ENCODE data around the gene AGR2.

The AGR2 gene

DNA sequence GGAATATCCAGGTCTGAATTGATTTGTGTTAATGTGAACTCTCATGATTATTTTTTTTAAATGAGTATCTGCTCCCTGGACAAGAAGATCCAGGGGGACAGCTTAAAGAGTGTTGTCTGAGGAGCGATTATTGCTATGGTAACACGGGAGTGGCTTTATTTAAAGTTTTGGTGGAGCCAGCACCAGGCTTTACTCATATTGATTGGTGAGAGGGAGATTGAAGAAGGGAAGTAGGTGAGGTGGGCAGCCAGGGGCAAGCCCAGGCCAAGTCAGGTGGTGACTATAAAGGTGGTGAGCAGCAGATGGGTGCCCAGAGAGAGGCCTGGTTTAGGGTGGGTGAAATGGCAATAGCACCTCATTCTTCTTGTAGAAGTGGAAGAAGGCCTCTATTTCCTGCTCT, 10.2 kb upstream of the AGR2 start:
- Histone ChIP-seq H3K4me3 (ENCODE audit: low read length in 2 of 2) (no peak overlapping the region), H3K9ac (ENCODE audit: low read depth in 1 of 2, low read length in 2 of 2) (peak overlapping the region in 1 of 2 donors; percentile 17), H3K27me3 (ENCODE audit: control insufficient read depth in 2 of 2, insufficient read depth in 2 of 2, low read length in 2 of 2) (no peaks in the 10 kb centered on the region), H3K36me3 (ENCODE audit: control insufficient read depth in 2 of 2, insufficient read depth in 2 of 2, low read length in 2 of 2) (no peaks in the 10 kb centered on the region), H3K27ac (ENCODE audit: low read depth in 2 of 2, low read length in 2 of 2) (peak overlapping the region; percentile 38 to 69), H3K9me3 (ENCODE audit: control insufficient read depth in 2 of 2, low read length in 2 of 2) (no peaks in the 10 kb centered on the region), H3K4me1 (ENCODE audit: control insufficient read depth in 2 of 2, insufficient read depth in 2 of 2, low read length in 2 of 2) (peaks cover 21 to 46% of the 10 kb centered on the region in 2 donors)

DNA sequence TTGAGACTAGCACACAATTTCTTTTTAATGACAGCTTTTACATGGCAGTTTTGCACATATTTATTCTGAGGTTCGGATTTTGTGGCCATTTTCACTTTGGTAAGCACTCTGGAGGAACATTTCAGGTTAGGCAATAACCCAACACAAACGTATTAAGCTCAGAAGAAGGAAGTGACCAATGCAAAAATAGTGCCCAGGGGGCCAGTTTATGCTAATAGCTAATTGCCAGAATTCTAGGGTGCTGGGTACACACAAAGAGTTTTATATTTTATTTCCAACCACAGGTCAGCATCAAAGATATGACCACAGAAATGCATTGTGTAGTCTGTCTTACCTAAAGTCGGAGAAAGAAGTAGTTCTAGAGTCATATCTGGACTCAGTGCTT, 8.4 kb upstream of the AGR2 start:
- Histone ChIP-seq H3K9me3 (ENCODE audit: control insufficient read depth in 2 of 2, low read length in 2 of 2) (no peaks in the 10 kb centered on the region), H3K9ac (ENCODE audit: low read depth in 1 of 2, low read length in 2 of 2) (peak overlapping the region in 1 of 2 donors; percentile 61), H3K27me3 (ENCODE audit: control insufficient read depth in 2 of 2, insufficient read depth in 2 of 2, low read length in 2 of 2) (no peaks in the 10 kb centered on the region), H3K4me3 (ENCODE audit: low read length in 2 of 2) (no peak overlapping the region), H3K4me1 (ENCODE audit: control insufficient read depth in 2 of 2, insufficient read depth in 2 of 2, low read length in 2 of 2) (peaks cover 21 to 51% of the 10 kb centered on the region in 2 donors), H3K27ac (ENCODE audit: low read depth in 2 of 2, low read length in 2 of 2) (peak overlapping the region; percentile 77 to 92), H3K36me3 (ENCODE audit: control insufficient read depth in 2 of 2, insufficient read depth in 2 of 2, low read length in 2 of 2) (no peaks in the 10 kb centered on the region)

DNA sequence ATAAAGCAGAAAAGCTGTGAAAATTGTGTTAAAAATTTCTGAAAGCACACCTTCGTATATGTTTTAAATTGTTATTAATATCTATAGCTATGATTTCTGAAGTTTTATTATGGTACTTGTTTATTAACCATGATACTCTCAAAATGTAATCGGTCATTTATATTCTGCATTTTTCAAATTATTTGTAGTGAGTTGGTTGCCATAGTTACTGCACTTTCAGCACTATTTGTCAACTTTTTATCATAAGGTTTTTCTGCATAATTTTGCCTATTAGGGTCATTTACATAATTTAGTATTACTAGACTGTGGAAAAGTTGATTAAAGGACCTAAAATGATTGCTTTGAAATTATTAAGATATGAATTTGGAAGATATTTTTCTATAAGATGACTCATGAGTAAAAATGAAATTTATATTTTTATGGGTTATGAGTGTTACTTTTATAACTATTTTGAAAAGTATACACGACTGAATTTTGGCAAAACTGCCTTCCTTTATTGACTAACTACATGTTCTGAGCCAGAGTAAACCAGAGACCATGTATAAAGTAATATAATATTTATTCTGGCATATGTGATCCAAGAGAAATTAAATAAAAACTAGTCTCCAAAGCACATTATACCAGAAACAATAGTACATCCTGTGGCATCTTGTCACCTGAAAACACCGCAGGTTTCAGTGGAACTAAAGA, 7.9 kb upstream of the AGR2 start:
- Histone ChIP-seq H3K27ac (ENCODE audit: low read depth in 2 of 2, low read length in 2 of 2) (peak overlapping the region; percentile 77 to 92), H3K4me3 (ENCODE audit: low read length in 2 of 2) (no peak overlapping the region), H3K4me1 (ENCODE audit: control insufficient read depth in 2 of 2, insufficient read depth in 2 of 2, low read length in 2 of 2) (peaks cover 18 to 46% of the 10 kb centered on the region in 2 donors), H3K9me3 (ENCODE audit: control insufficient read depth in 2 of 2, low read length in 2 of 2) (no peaks in the 10 kb centered on the region), H3K27me3 (ENCODE audit: control insufficient read depth in 2 of 2, insufficient read depth in 2 of 2, low read length in 2 of 2) (no peaks in the 10 kb centered on the region), H3K9ac (ENCODE audit: low read depth in 1 of 2, low read length in 2 of 2) (peak overlapping the region in 1 of 2 donors; percentile 61), H3K36me3 (ENCODE audit: control insufficient read depth in 2 of 2, insufficient read depth in 2 of 2, low read length in 2 of 2) (no peaks in the 10 kb centered on the region)

DNA sequence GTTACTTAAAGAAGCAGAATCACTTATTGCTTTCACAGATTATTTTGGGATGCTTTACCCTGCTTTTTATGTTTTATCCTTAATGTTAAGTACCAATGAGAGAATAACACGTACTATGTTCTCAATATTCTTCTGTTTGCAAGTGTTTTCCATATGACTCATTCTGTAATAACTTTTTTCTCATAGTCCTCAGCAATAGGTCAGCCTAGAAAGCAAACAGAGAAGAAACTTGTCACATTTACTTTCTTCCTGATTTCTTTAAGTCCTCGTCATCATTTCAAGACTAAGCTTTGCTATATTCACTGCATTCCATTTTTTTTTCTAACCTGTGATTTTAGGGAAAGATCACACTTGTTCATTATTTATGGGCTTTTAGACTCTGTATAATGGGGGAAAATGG, 6.8 kb upstream of the AGR2 start:
- peaks cover 14 to 37% of the 10 kb centered on the region in 2 donors for H3K4me1 ChIP-seq (ENCODE audit: control insufficient read depth in 2 of 2, insufficient read depth in 2 of 2, low read length in 2 of 2)
- H3K9me3 ChIP-seq (ENCODE audit: control insufficient read depth in 2 of 2, low read length in 2 of 2): no peaks in the 10 kb centered on the region
- peak overlapping the region in 1 of 2 donors; percentile 28 for H3K4me3 ChIP-seq (ENCODE audit: low read length in 2 of 2)
- H3K27me3 ChIP-seq (ENCODE audit: control insufficient read depth in 2 of 2, insufficient read depth in 2 of 2, low read length in 2 of 2): no peaks in the 10 kb centered on the region
- no peaks in the 10 kb centered on the region for H3K36me3 ChIP-seq (ENCODE audit: control insufficient read depth in 2 of 2, insufficient read depth in 2 of 2, low read length in 2 of 2)
- peak overlapping the region in 1 of 2 donors; percentile 55 for H3K9ac ChIP-seq (ENCODE audit: low read depth in 1 of 2, low read length in 2 of 2)
- peak overlapping the region; percentile 77 to 92 for H3K27ac ChIP-seq (ENCODE audit: low read depth in 2 of 2, low read length in 2 of 2)

DNA sequence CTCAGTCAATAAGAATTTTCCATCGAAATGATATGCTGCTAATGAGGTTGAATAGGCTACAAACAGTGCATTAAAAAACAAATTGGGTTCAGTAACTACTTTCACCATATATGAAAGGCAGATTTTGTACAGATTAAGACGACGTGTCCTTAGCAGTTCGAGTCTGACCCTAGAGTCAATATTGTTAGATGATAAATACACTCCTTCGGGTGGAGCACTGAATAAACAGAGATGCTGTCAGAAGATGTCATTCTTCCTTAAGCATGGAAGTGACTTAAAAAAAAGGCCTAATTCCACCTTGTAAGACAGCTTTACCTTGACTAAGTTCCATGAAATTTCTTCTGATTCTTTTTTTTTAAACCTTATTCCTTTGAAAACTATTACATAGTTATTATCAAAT, 5.8 kb upstream of the AGR2 start:
- Histone ChIP-seq H3K27ac (ENCODE audit: low read depth in 2 of 2, low read length in 2 of 2) (peak overlapping the region; percentile 77 to 92), H3K4me1 (ENCODE audit: control insufficient read depth in 2 of 2, insufficient read depth in 2 of 2, low read length in 2 of 2) (peaks cover 8 to 32% of the 10 kb centered on the region in 2 donors), H3K4me3 (ENCODE audit: low read length in 2 of 2) (peak overlapping the region; percentile 11 to 23), H3K9me3 (ENCODE audit: control insufficient read depth in 2 of 2, low read length in 2 of 2) (no peaks in the 10 kb centered on the region), H3K9ac (ENCODE audit: low read depth in 1 of 2, low read length in 2 of 2) (no peak overlapping the region), H3K36me3 (ENCODE audit: control insufficient read depth in 2 of 2, insufficient read depth in 2 of 2, low read length in 2 of 2) (no peaks in the 10 kb centered on the region), H3K27me3 (ENCODE audit: control insufficient read depth in 2 of 2, insufficient read depth in 2 of 2, low read length in 2 of 2) (no peaks in the 10 kb centered on the region)

DNA sequence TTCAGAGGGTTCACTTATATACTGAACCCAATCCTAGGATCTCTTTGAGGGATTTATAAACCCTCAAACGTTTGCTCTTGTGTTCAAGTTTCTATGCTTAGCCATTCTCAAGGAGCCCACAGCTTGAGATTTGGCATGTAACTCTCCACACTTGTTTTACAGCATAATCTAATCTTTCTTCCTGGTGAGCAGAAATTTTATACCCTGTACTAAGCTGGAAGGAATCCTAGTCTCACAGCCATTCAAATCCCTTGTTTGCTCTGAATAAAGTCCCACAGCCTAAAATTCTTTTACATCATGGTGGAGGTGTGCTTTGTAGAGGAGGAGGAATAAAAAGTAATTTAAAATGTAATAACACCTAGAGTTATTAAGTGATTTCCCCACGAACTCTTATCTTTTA, 5.3 kb upstream of the AGR2 start:
- H3K27ac ChIP-seq (ENCODE audit: low read depth in 2 of 2, low read length in 2 of 2): peak overlapping the region; percentile 66 to 92
- peaks cover 7 to 28% of the 10 kb centered on the region in 2 donors for H3K4me1 ChIP-seq (ENCODE audit: control insufficient read depth in 2 of 2, insufficient read depth in 2 of 2, low read length in 2 of 2)
- peak overlapping the region in 1 of 2 donors; percentile 23 for H3K4me3 ChIP-seq (ENCODE audit: low read length in 2 of 2)
- H3K9me3 ChIP-seq (ENCODE audit: control insufficient read depth in 2 of 2, low read length in 2 of 2): no peaks in the 10 kb centered on the region
- H3K27me3 ChIP-seq (ENCODE audit: control insufficient read depth in 2 of 2, insufficient read depth in 2 of 2, low read length in 2 of 2): no peaks in the 10 kb centered on the region
- peak overlapping the region in 1 of 2 donors; percentile 3 for H3K9ac ChIP-seq (ENCODE audit: low read depth in 1 of 2, low read length in 2 of 2)
- H3K36me3 ChIP-seq (ENCODE audit: control insufficient read depth in 2 of 2, insufficient read depth in 2 of 2, low read length in 2 of 2): no peaks in the 10 kb centered on the region

DNA sequence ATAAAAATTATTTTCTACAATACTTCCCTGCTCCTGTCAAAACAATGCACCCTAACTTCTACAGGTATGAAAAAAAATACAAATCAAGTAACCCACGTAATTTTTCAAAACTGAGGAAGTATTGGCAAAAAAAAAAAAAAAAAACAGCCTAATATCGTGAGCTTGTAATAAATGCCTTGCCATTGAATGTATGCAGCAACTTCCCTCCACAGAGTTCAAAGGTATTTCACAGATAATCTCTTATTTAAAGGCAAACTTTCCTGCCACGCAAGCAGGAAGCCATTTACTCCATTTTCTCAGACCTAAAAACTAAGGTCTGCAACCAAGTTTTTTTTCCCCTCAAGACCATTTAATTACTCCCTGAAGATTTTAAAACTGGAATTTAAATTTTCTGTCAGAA, 642 bp upstream of the AGR2 start:
- Histone ChIP-seq H3K36me3 (ENCODE audit: control insufficient read depth in 2 of 2, insufficient read depth in 2 of 2, low read length in 2 of 2) (peaks cover 3 to 5% of the 10 kb centered on the region in 2 donors), H3K9ac (ENCODE audit: low read depth in 1 of 2, low read length in 2 of 2) (peak overlapping the region; percentile 27 to 34), H3K4me1 (ENCODE audit: control insufficient read depth in 2 of 2, insufficient read depth in 2 of 2, low read length in 2 of 2) (peaks cover 0 to 21% of the 10 kb centered on the region in 2 donors), H3K9me3 (ENCODE audit: control insufficient read depth in 2 of 2, low read length in 2 of 2) (no peaks in the 10 kb centered on the region), H3K27ac (ENCODE audit: low read depth in 2 of 2, low read length in 2 of 2) (peak overlapping the region; percentile 71 to 81), H3K4me3 (ENCODE audit: low read length in 2 of 2) (peak overlapping the region; percentile 78 to 84), H3K27me3 (ENCODE audit: control insufficient read depth in 2 of 2, insufficient read depth in 2 of 2, low read length in 2 of 2) (no peaks in the 10 kb centered on the region)

DNA sequence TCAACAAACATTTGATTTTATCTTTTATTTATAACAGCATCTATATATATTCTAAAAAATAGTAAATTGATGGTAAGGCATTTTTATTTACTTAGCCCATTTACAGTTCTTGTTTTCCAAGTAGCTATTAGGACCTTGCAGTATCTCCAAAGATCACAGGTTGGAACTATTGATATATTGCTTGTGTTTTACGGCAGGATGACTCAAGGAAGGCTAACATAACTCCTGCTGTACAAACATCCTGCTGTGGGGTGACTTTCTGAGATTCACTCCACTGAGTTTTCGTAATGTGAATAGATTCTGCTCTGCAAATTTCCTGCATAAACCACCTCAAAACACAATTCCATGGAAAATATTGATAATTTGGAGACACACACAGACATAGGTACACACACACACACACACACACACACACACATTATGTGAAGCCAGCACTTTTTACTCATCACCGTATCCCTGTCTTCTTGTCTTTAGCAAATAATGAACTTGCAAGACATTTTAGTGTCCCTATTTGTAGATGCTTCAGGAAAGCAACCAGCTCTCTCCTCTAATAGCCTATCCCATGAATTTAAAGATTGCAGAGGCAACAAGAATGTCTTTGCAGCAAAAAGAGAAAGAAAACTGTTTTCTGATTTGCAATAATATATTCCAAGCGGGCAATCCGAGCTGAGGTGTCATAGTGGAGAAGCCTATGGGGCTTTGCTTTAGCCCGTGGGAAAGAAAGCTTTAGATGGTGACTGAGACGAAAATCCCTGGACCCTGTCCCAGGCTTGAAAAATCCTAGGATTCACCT, 722 bp downstream of the AGR2 start:
- H3K4me1 ChIP-seq (ENCODE audit: control insufficient read depth in 2 of 2, insufficient read depth in 2 of 2, low read length in 2 of 2): peaks cover 0 to 19% of the 10 kb centered on the region in 2 donors
- peak overlapping the region; percentile 72 to 77 for H3K9ac ChIP-seq (ENCODE audit: low read depth in 1 of 2, low read length in 2 of 2)
- no peaks in the 10 kb centered on the region for H3K9me3 ChIP-seq (ENCODE audit: control insufficient read depth in 2 of 2, low read length in 2 of 2)
- H3K4me3 ChIP-seq (ENCODE audit: low read length in 2 of 2): peak overlapping the region; percentile 78 to 84
- peaks cover 11 to 17% of the 10 kb centered on the region in 2 donors for H3K36me3 ChIP-seq (ENCODE audit: control insufficient read depth in 2 of 2, insufficient read depth in 2 of 2, low read length in 2 of 2)
- H3K27me3 ChIP-seq (ENCODE audit: control insufficient read depth in 2 of 2, insufficient read depth in 2 of 2, low read length in 2 of 2): no peaks in the 10 kb centered on the region
- H3K27ac ChIP-seq (ENCODE audit: low read depth in 2 of 2, low read length in 2 of 2): peak overlapping the region; percentile 81

DNA sequence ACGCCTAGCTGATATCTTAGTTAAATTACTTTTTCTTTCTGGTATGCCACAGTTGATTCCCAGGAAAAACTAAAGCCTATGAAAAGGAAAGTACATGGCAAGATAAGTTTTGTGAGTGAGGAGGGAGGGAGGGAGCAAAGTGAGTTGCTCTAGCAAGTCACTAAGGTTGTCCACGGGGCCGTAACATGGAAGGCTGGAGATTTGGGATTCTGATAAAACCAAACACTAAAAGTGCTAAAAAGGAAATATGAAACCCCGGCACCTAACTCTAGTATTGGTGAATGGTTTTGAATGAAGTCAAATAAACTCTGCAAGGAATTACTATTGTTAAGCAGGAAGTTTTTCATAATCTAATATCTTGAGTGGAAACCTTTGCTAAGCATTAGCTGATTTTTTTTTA, 1.7 kb downstream of the AGR2 start:
- Histone ChIP-seq H3K27me3 (ENCODE audit: control insufficient read depth in 2 of 2, insufficient read depth in 2 of 2, low read length in 2 of 2) (no peaks in the 10 kb centered on the region), H3K9me3 (ENCODE audit: control insufficient read depth in 2 of 2, low read length in 2 of 2) (no peaks in the 10 kb centered on the region), H3K4me1 (ENCODE audit: control insufficient read depth in 2 of 2, insufficient read depth in 2 of 2, low read length in 2 of 2) (peaks cover 0 to 16% of the 10 kb centered on the region in 2 donors), H3K4me3 (ENCODE audit: low read length in 2 of 2) (peak overlapping the region; percentile 78 to 84), H3K36me3 (ENCODE audit: control insufficient read depth in 2 of 2, insufficient read depth in 2 of 2, low read length in 2 of 2) (peaks cover 20 to 27% of the 10 kb centered on the region in 2 donors), H3K9ac (ENCODE audit: low read depth in 1 of 2, low read length in 2 of 2) (peak overlapping the region; percentile 3 to 72), H3K27ac (ENCODE audit: low read depth in 2 of 2, low read length in 2 of 2) (peak overlapping the region; percentile 39 to 71)

DNA sequence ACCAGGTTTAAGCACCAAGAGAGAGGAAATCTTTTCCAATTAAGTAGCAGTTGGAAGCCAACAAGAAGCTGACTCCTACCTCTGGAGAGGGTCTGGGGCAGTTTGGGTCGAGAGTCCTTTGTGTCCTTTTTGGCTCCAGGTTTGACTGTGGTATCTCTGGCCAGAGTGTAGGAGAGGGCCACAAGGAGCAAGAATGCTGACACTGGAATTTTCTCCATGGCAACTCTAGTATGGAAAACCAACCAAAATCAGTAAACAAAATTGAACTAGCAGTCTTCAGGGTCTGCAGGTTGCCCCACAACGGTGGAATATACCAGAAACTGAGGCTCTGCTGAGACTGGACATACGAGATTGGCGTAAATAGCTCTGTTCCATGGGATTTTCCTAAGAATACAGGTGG, 3.2 kb downstream of the AGR2 start:
- H3K4me3 ChIP-seq (ENCODE audit: low read length in 2 of 2): peak overlapping the region; percentile 63 to 84
- H3K9ac ChIP-seq (ENCODE audit: low read depth in 1 of 2, low read length in 2 of 2): peak overlapping the region in 1 of 2 donors; percentile 68
- H3K36me3 ChIP-seq (ENCODE audit: control insufficient read depth in 2 of 2, insufficient read depth in 2 of 2, low read length in 2 of 2): peaks cover 25 to 37% of the 10 kb centered on the region in 2 donors

More for the DNA sequence above, 3.2 kb downstream of the AGR2 start:
- H3K9me3 ChIP-seq (ENCODE audit: control insufficient read depth in 2 of 2, low read length in 2 of 2): no peaks in the 10 kb centered on the region
- H3K27me3 ChIP-seq (ENCODE audit: control insufficient read depth in 2 of 2, insufficient read depth in 2 of 2, low read length in 2 of 2): no peaks in the 10 kb centered on the region
- peaks cover 0 to 16% of the 10 kb centered on the region in 2 donors for H3K4me1 ChIP-seq (ENCODE audit: control insufficient read depth in 2 of 2, insufficient read depth in 2 of 2, low read length in 2 of 2)
- peak overlapping the region; percentile 1 to 52 for H3K27ac ChIP-seq (ENCODE audit: low read depth in 2 of 2, low read length in 2 of 2)
